HUES64 (cell line): Measurements from ENCODE around the gene RANBP3.
"Not testable (repeated sequence)": the region's sequence is repeated elsewhere in the genome, so short reads cannot be mapped to it uniquely, and the experiment has no call there.

Source experiments
- H3K27ac ChIP-seq: 2 replicates; pipeline ENCODE4 v1.7.0; 2013; ENCODE audit warnings: low read depth, low read length, inconsistent platforms
- H3K27me3 ChIP-seq: 2 replicates; pipeline ENCODE4 v1.6.1; 2013; ENCODE audit warnings: mild to moderate bottlenecking, low read length; ENCODE audit not compliant: insufficient read depth
- H3K36me3 ChIP-seq: 2 replicates; pipeline ENCODE4 v1.6.1; 2013; ENCODE audit warnings: mild to moderate bottlenecking, low read length; ENCODE audit not compliant: insufficient read depth
- H3K4me1 ChIP-seq: 2 replicates; pipeline ENCODE4 v1.6.1; 2013; ENCODE audit warnings: mild to moderate bottlenecking, low read length, moderate library complexity; ENCODE audit not compliant: insufficient read depth
- H3K4me3 ChIP-seq: 2 replicates; pipeline ENCODE4 v1.5.1; 2013; ENCODE audit warnings: mild to moderate bottlenecking, low read length, moderate library complexity
- H3K9ac ChIP-seq: 2 replicates; pipeline ENCODE4 v1.6.1; 2013; ENCODE audit warnings: mild to moderate bottlenecking, low read depth, low read length
- H3K9me3 ChIP-seq: 2 replicates; pipeline ENCODE4 v1.6.1; 2013; ENCODE audit warnings: low read depth, low read length; ENCODE audit not compliant: insufficient read depth
- WGBS: fragments of 150-250, 120-280 bp; methylation state at CpG from one replicate; pipeline ENCODE4 v1.1.7; 2013; ENCODE audit warnings: missing lambda C conversion rate; 5-methylcytosine and 5-hydroxymethylcytosine counted together

Gene RANBP3

DNA sequence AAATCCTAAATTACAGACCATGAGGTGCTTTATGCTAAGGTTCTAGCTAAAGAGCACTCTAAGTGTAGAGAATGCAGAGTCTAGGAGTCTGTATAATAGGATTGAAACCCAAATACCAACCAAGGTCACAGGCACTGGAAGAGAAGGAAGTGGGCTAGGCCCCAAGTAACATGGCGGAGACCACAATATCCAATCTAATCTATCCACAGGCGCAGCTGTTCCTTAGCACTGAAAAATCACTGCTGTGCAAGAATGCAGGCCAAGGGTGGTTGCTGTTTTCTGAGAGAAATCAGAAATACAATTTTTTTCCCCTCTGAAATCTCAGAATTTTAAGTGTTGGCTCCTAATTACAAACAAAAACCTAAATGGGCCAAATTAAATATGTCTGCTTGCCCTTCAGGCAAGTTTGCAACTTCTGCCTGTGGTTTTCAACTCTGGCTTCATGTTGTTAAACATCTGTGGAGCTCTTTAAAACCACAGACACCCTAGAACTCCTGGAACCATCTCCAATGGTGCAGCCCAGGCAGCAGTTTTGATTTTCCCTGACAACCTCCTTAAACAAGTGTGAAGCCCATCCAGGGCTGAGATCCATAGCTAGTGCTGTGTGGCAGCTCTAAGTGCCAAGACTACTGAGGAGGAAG is 6.1 kb downstream of the RANBP3 start:
- H3K9ac ChIP-seq = no peak overlapping the region
- H3K36me3 ChIP-seq = peaks cover 27% of the 10 kb centered on the region
- H3K9me3 ChIP-seq = no peaks in the 10 kb centered on the region
- H3K27me3 ChIP-seq = no peaks in the 10 kb centered on the region
- no peak overlapping the region for H3K4me3 ChIP-seq
- H3K27ac ChIP-seq = no peak overlapping the region
- peaks cover 8% of the 10 kb centered on the region for H3K4me1 ChIP-seq
- 100% methylated on average over 2 of the region's 2 CpGs for WGBS

DNA sequence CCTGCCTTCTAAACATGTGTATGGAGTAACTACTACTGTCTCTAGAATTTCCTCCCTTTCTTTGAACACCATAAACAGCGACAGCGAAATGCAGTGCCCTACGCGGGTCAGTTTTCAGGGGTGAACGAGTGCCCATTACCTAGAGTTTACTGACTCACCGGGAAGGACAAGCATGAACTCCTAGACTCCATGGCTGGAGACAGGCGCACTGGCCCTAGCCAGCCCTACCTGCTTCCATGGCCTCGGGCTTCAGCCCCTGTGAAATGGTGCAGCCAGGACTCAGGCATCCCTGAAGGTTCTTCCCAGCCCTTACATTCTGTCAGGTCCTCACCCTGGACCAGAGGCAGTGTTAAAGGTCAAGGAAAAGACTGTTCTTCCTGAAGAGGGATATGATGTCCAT is 8.5 kb downstream of the RANBP3 start:
- no peaks in the 10 kb centered on the region for H3K9me3 ChIP-seq
- H3K36me3 ChIP-seq = peaks cover 17% of the 10 kb centered on the region
- no peak overlapping the region for H3K9ac ChIP-seq
- 95% methylated on average over 8 of the region's 8 CpGs for WGBS
- no peak overlapping the region for H3K4me3 ChIP-seq
- H3K4me1 ChIP-seq = peaks cover 8% of the 10 kb centered on the region
- no peak overlapping the region for H3K27ac ChIP-seq
- H3K27me3 ChIP-seq = no peaks in the 10 kb centered on the region

DNA sequence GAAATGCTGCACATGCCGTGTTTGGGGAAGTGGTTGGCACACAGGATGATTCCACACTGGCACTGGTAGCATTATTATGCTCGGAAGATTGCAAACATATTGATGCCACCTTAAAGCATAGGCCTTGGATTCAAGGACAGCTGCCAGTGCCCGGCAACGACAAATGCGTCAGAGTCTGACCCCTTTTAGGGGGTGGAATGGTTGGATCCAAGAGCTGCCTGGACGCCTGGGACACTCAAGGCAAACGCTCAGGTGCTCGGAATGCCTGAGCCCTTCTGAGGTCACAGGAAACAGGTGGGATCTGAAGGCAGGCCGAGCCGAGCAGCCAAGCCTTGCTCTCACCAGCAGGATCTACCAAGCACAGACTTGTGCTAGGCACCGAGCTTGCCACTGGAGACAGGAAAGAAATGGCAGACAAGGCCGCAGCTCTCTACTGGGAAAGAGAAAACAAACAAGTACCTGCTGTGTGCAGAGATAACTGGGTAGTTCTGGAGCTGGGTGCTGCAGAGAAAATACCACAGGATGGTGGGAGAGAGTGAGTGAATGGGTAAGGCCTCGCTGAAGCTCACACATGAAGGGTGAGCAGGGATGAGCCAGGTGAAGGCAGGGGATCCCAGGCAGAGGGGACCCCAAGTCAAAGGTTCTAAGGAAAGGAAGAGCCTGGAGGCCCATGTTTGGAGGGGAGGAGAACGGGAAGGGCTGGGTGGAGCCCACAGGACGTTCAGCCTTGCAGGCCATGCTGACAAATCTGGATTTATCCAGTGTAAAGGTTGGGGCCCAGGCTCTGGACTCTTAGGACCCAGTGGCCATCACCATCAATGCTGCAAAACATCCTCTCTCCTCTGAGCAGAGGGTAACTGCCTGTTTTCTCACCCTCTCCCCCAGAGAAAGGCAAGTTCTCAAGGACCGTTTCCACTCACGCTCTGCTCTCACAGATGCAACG is 9.2 kb downstream of the RANBP3 start:
- H3K4me1 ChIP-seq = peaks cover 8% of the 10 kb centered on the region
- H3K9me3 ChIP-seq = no peaks in the 10 kb centered on the region
- H3K9ac ChIP-seq = peak overlapping the region; percentile 14; the same call in 1 of the 2 replicates
- WGBS = 76% methylated on average over 18 of the region's 18 CpGs
- no peaks in the 10 kb centered on the region for H3K27me3 ChIP-seq
- peak overlapping the region; percentile 38 for H3K27ac ChIP-seq
- H3K36me3 ChIP-seq = peaks cover 10% of the 10 kb centered on the region
- no peak overlapping the region for H3K4me3 ChIP-seq

DNA sequence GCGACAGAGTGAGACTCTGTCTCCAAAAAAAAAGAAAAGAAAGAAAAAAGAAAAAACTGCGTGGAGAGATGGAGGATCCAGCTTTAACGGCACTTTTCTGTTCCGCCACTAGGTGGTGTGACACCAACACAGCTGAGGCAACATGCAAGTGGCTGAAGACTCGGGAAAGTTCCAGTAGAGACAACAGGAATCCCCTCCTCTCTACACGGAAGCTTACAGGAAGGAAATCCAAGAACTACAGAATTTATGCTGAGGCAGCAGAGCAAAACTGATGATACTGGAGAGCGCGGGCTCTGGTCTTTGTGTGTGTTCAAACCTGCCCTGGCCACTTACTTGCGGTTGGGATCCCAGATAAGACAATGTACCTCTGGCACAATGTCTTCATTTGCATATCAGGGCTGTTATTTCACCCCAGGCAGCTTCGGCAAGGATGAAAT is 9.9 kb downstream of the RANBP3 start:
- no peaks in the 10 kb centered on the region for H3K27me3 ChIP-seq
- 24% methylated on average over 10 of the region's 10 CpGs for WGBS
- peak overlapping the region; percentile 14; the same call in 1 of the 2 replicates for H3K9ac ChIP-seq
- H3K9me3 ChIP-seq = no peaks in the 10 kb centered on the region
- no peak overlapping the region for H3K4me3 ChIP-seq
- H3K4me1 ChIP-seq = peaks cover 8% of the 10 kb centered on the region
- H3K36me3 ChIP-seq = peaks cover 3% of the 10 kb centered on the region; the same call in 1 of the 2 replicates
- H3K27ac ChIP-seq = 0 out of 2 replicates have a peak overlapping the region, but pooled peaks have one; percentile 38

DNA sequence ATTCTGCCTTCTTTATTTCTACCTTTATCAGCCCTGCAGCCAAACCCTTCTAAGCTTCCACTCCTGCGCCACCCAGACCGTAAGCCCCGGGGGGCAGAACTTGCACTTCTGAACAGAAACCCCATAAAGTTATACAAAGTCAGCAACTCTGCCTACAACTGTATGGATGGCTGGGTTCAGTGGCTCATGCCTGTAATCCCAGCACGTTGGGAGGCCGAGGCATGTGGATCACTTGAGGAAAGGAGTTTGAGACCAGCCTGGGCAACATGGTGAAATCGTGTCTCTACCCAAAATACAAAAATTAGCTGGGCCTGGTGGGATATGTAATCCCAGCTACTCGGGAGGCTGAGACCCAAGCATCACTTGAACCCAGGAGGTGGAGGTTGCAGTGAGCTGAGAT is 10.4 kb downstream of the RANBP3 start:
- Histone ChIP-seq H3K9ac (no peak overlapping the region), H3K27ac (no peak overlapping the region), H3K4me1 (peaks cover 10% of the 10 kb centered on the region), H3K27me3 (no peaks in the 10 kb centered on the region), H3K36me3 (peaks cover 3% of the 10 kb centered on the region; the same call in 1 of the 2 replicates), H3K4me3 (no peak overlapping the region), H3K9me3 (no peaks in the 10 kb centered on the region)
- 90% methylated on average over 7 of the region's 7 CpGs for WGBS

DNA sequence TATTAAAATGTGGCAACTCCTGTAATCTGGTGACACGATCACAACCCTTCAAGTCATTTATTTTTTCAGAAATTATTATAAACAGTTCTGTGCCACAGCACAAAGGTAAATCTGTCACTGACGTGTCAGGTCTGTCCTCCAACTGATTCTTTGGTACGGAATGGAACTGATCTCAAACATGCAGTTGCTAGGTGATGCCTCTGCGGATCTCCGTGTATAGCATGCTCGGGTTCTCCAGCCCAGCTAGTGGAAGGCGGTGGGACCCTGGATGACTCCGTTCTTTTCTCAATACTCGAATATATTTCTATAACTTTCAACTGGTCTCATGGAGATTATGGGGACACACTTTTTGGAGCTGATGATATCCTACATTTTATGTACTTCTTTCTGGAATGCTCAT is 11.0 kb downstream of the RANBP3 start:
- Histone ChIP-seq H3K36me3 (peaks cover 3% of the 10 kb centered on the region; the same call in 1 of the 2 replicates), H3K9ac (no peak overlapping the region), H3K27me3 (no peaks in the 10 kb centered on the region), H3K4me1 (peaks cover 16% of the 10 kb centered on the region), H3K27ac (no peak overlapping the region), H3K9me3 (no peaks in the 10 kb centered on the region), H3K4me3 (no peak overlapping the region)
- 95% methylated on average over 9 of the region's 9 CpGs for WGBS

DNA sequence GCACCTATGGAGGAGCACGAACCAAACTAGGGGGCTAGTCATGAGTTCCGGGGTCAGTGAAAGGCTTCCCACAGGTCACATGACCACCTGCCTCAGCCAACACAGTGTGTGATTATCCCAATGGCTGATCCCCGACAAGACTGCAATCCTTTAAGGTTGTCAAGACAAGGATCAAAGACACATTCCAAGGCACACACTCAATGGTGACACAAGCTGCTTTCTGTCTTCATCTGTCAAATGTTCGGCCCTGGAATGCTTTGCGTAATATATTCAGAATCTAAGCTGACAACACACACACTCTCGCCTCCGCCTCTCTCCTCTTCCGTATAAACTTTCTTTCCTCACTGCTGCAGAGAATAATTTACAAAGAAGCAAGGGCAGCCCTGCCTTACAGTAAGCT is 11.7 kb downstream of the RANBP3 start:
- Histone ChIP-seq H3K9ac (no peak overlapping the region), H3K36me3 (peaks cover 3% of the 10 kb centered on the region; the same call in 1 of the 2 replicates)
- WGBS = 92% methylated on average over 8 of the region's 8 CpGs

DNA sequence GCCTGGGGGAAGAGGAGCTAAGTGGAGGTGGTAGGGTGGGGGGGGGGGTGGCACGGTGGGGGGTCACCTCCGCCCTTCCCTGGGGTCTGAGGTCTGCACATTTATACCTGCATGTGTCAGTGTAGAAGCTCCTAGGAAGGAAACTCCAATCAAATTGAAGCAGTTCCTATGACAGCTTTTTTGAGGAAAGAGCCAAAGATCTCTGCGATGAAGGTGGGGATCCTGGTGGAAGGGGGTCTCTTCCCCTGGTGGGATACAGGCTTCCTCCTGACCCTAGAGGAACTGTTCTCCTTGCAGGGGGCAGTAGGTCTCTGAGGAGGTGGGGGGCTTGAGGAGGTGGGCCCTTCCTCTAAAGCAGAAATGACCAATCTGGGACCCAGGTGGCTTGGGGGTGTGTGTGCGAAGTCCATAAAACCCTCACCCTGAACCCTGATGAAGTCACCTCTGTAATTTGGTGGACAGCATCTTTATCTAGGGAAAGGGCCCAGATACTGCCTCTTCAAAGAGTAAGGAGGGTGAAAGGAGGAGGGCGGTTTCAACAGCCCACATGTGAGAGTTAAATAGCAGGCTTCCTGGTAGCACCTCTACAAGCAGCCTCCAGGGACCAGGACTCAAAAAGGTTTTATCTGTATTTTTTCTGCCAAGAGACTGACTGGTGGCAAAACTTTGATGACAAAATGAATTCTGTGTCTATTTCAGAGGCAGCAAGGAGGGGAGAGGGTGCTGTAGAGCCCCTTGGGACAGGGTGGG is 12.9 kb downstream of the RANBP3 start:
- no peak overlapping the region for H3K4me3 ChIP-seq
- H3K27me3 ChIP-seq = no peaks in the 10 kb centered on the region
- WGBS = 93% methylated on average over 4 of the region's 5 CpGs
- peaks cover 17% of the 10 kb centered on the region for H3K4me1 ChIP-seq
- no peak overlapping the region for H3K9ac ChIP-seq
- no peaks in the 10 kb centered on the region for H3K9me3 ChIP-seq
- H3K27ac ChIP-seq = no peak overlapping the region
- H3K36me3 ChIP-seq = peaks cover 3% of the 10 kb centered on the region; the same call in 1 of the 2 replicates

More for the DNA sequence above, 11.7 kb downstream of the RANBP3 start:
- peaks cover 17% of the 10 kb centered on the region for H3K4me1 ChIP-seq
- no peak overlapping the region for H3K27ac ChIP-seq
- H3K27me3 ChIP-seq = no peaks in the 10 kb centered on the region
- H3K4me3 ChIP-seq = no peak overlapping the region
- H3K9me3 ChIP-seq = no peaks in the 10 kb centered on the region

DNA sequence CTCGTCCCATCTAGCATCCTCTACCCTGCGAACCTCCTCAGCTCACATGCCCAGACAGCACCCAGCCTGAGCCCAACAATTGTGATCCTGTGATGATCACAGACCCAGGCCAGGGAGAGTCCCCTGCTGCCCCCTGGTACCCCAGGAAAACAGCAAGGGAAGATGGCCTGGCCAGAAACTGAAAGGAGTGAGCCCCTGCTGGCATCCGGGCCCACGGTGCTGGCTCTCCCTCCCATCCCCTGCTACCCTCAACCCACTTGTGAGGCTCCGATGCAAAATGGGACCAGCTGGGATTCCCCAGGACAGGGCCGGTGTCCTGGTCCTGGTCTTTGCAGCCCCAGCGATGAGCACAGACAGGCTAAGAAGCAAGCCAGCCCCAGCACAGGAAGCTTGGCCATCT is 14.1 kb downstream of the RANBP3 start:
- H3K27me3 ChIP-seq = no peaks in the 10 kb centered on the region
- H3K4me1 ChIP-seq = peaks cover 17% of the 10 kb centered on the region
- no peak overlapping the region for H3K4me3 ChIP-seq
- H3K36me3 ChIP-seq = peaks cover 3% of the 10 kb centered on the region; the same call in 1 of the 2 replicates
- no peaks in the 10 kb centered on the region for H3K9me3 ChIP-seq
- H3K27ac ChIP-seq = no peak overlapping the region
- 92% methylated on average over 7 of the region's 7 CpGs for WGBS
- H3K9ac ChIP-seq = no peak overlapping the region; the same call in 1 of the 2 replicates

DNA sequence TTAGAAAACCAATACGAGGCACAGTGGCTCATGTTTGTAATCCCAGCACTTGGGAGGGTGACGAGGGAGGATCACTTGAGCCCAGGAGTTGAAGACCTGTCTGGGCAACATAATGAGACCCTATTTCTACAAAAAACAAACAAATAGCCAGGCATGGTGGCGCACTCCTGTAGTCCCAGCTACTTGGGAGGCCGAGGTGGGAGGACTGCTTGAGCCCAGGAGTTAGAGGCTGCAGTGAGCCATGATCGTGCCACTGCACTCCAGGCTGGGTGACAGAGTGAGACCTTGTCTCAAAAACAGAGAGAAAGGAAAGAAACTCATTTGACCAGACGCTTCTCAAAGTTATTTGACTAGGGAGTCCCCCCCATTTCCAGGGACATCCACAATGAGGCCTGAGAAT is 14.7 kb downstream of the RANBP3 start:
- not testable (repeated sequence) for H3K9ac ChIP-seq, H3K9me3 ChIP-seq, H3K27me3 ChIP-seq, H3K27ac ChIP-seq, H3K36me3 ChIP-seq, H3K4me3 ChIP-seq
- peaks cover 16% of the 10 kb centered on the region for H3K4me1 ChIP-seq
- 95% methylated on average over 6 of the region's 6 CpGs for WGBS
